Neural crest cell (in vitro differentiated cells): ENCODE results near the gene KCNN1. TPM values are rescaled to one million over a fixed set of nuclear protein-coding genes. Genes with fewer than 3 reads are reported as not detected.
"Not testable (repeated sequence)": the region's sequence is repeated elsewhere in the genome, so short reads cannot be mapped to it uniquely, and the experiment has no call there.

Experiments
- DNase-seq: peaks from one replicate; pipeline ENCODE4 v3.0.0; 2021; ENCODE audit warnings: low read depth, mixed read lengths, low spot score
- H3K27ac Mint-ChIP-seq: one replicate; pipeline ENCODE4 v1.8.0; 2021; ENCODE audit warnings: mild to moderate bottlenecking, mixed read lengths; ENCODE audit not compliant: unreplicated experiment
- H3K27me3 Mint-ChIP-seq: 2 replicates; pipeline ENCODE4 v1.8.0; 2021; ENCODE audit warnings: low read depth, mild to moderate bottlenecking, mixed read lengths
- H3K36me3 Mint-ChIP-seq: 2 replicates; pipeline ENCODE4 v1.8.0; 2021; ENCODE audit warnings: low read depth, mild to moderate bottlenecking, mixed read lengths
- H3K4me1 Mint-ChIP-seq: 2 replicates; pipeline ENCODE4 v1.8.0; 2021; ENCODE audit warnings: mixed read lengths
- H3K4me3 Mint-ChIP-seq: one replicate; pipeline ENCODE4 v1.8.0; 2021; ENCODE audit warnings: mild to moderate bottlenecking, mixed read lengths
- H3K9me3 Mint-ChIP-seq: 2 replicates; pipeline ENCODE4 v1.8.0; 2021; ENCODE audit warnings: mixed read lengths
- CTCF ChIP-seq: fragments of 200-600 bp; sonication (generic); conservative IDR thresholded peaks from 2 replicates; pipeline ENCODE4 v1.5.0; 2021; ENCODE audit warnings: antibody characterized with exemption, mild to moderate bottlenecking
- total RNA-seq: library from RNA; stranded (reverse); gene quantifications from 2 replicates; pipeline ENCODE4 v1.2.1, GENCODE V29; 2021

KCNN1 gene
- total RNA-seq, 1 donor from 2014 or later, result 6.2 TPM

- Mint-ChIP-seq H3K36me3 (no peaks in the 10 kb centered on the region), H3K9me3 (no peaks in the 10 kb centered on the region), H3K27me3 (no peaks in the 10 kb centered on the region), H3K4me3 (no peak overlapping the region), H3K4me1 (no peaks in the 10 kb centered on the region), H3K27ac (no peak overlapping the region)
- no peak for TF ChIP-seq CTCF
- no peak for DNase-seq
Measured at GRCh38 chr19:17981611-17982010, 14.7 kb downstream of the KCNN1 start.

GRCh38 chr19:17982430-17982829, 15.5 kb downstream of the KCNN1 start:
- Mint-ChIP-seq H3K27ac (no peak overlapping the region), H3K4me1 (no peaks in the 10 kb centered on the region), H3K4me3 (no peak overlapping the region), H3K27me3 (no peaks in the 10 kb centered on the region), H3K36me3 (no peaks in the 10 kb centered on the region), H3K9me3 (no peaks in the 10 kb centered on the region)
- no peak for TF ChIP-seq CTCF
- no peak for DNase-seq

- H3K4me3 Mint-ChIP-seq, result no peak overlapping the region
- DNase-seq, result no peak
- no peaks in the 10 kb centered on the region for H3K36me3 Mint-ChIP-seq
- H3K27me3 Mint-ChIP-seq, result no peaks in the 10 kb centered on the region
- TF ChIP-seq CTCF, result no peak
- no peaks in the 10 kb centered on the region for H3K9me3 Mint-ChIP-seq
- H3K27ac Mint-ChIP-seq, result no peak overlapping the region
- no peaks in the 10 kb centered on the region for H3K4me1 Mint-ChIP-seq
Measured at GRCh38 chr19:17985037-17985818, 18.3 kb downstream of the KCNN1 start.

- not testable (repeated sequence) for H3K27ac Mint-ChIP-seq, H3K4me1 Mint-ChIP-seq, H3K9me3 Mint-ChIP-seq, H3K36me3 Mint-ChIP-seq, H3K27me3 Mint-ChIP-seq, DNase-seq, H3K4me3 Mint-ChIP-seq
Measured at GRCh38 chr19:17986569-17986968, 19.7 kb downstream of the KCNN1 start.

GRCh38 chr19:17988161-17988560, 21.3 kb downstream of the KCNN1 start:
- DNase-seq, result no peak
- H3K4me3 Mint-ChIP-seq, result no peak overlapping the region
- H3K4me1 Mint-ChIP-seq, result no peaks in the 10 kb centered on the region
- TF ChIP-seq CTCF, result no peak
- H3K36me3 Mint-ChIP-seq, result no peaks in the 10 kb centered on the region
- H3K27me3 Mint-ChIP-seq, result no peaks in the 10 kb centered on the region
- no peak overlapping the region for H3K27ac Mint-ChIP-seq
- no peaks in the 10 kb centered on the region for H3K9me3 Mint-ChIP-seq

- Mint-ChIP-seq H3K4me1 (no peaks in the 10 kb centered on the region), H3K4me3 (no peak overlapping the region), H3K9me3 (no peaks in the 10 kb centered on the region), H3K27me3 (no peaks in the 10 kb centered on the region), H3K27ac (no peak overlapping the region), H3K36me3 (no peaks in the 10 kb centered on the region)
- TF ChIP-seq CTCF, result no peak
- no peak for DNase-seq
Measured at GRCh38 chr19:17989425-17990094, 22.7 kb downstream of the KCNN1 start.
